ENCODE results near the gene ZNF385B.

DNA sequence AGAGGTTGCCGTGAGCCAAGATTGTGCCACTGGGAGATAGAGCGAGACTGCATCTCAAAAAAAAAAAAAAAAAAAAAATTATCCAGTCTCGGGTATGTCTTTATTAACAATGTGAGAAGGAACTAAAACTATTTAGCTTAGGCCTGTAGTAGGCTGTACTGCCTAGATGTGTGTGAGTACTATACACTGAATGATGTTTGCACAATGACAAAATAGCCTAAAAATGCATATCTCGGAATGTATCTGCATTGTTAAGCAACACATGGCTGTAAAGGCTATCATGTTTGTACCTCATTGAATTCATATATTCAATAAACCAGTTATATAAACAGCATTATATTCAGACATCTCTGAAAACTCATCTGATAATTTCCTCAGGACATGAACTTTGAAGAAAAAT, 405.6 kb downstream of the ZNF385B start:
- TF ChIP-seq, protein P1, sequence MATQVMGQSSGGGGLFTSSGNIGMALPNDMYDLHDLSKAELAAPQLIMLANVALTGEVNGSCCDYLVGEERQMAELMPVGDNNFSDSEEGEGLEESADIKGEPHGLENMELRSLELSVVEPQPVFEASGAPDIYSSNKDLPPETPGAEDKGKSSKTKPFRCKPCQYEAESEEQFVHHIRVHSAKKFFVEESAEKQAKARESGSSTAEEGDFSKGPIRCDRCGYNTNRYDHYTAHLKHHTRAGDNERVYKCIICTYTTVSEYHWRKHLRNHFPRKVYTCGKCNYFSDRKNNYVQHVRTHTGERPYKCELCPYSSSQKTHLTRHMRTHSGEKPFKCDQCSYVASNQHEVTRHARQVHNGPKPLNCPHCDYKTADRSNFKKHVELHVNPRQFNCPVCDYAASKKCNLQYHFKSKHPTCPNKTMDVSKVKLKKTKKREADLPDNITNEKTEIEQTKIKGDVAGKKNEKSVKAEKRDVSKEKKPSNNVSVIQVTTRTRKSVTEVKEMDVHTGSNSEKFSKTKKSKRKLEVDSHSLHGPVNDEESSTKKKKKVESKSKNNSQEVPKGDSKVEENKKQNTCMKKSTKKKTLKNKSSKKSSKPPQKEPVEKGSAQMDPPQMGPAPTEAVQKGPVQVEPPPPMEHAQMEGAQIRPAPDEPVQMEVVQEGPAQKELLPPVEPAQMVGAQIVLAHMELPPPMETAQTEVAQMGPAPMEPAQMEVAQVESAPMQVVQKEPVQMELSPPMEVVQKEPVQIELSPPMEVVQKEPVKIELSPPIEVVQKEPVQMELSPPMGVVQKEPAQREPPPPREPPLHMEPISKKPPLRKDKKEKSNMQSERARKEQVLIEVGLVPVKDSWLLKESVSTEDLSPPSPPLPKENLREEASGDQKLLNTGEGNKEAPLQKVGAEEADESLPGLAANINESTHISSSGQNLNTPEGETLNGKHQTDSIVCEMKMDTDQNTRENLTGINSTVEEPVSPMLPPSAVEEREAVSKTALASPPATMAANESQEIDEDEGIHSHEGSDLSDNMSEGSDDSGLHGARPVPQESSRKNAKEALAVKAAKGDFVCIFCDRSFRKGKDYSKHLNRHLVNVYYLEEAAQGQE (IDR thresholded peaks at IDR 0.05; ENCODE audit: low read depth), result no peak
- TF ChIP-seq, protein P2, sequence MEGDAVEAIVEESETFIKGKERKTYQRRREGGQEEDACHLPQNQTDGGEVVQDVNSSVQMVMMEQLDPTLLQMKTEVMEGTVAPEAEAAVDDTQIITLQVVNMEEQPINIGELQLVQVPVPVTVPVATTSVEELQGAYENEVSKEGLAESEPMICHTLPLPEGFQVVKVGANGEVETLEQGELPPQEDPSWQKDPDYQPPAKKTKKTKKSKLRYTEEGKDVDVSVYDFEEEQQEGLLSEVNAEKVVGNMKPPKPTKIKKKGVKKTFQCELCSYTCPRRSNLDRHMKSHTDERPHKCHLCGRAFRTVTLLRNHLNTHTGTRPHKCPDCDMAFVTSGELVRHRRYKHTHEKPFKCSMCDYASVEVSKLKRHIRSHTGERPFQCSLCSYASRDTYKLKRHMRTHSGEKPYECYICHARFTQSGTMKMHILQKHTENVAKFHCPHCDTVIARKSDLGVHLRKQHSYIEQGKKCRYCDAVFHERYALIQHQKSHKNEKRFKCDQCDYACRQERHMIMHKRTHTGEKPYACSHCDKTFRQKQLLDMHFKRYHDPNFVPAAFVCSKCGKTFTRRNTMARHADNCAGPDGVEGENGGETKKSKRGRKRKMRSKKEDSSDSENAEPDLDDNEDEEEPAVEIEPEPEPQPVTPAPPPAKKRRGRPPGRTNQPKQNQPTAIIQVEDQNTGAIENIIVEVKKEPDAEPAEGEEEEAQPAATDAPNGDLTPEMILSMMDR (IDR thresholded peaks at IDR 0.05 in 2 of 3, conservative IDR thresholded peaks at IDR 0.05 in 1 of 3; ENCODE audit: borderline replicate concordance in 1 of 3, insufficient read depth in 1 of 3, low read depth in 2 of 3, low read length in 2 of 3), result no peak
- TF ChIP-seq POLR2A (IDR thresholded peaks at IDR 0.05; ENCODE audit: borderline replicate concordance, extremely low read depth, insufficient read depth, insufficient read length) (no peak), EZH2phosphoT487 (IDR thresholded peaks at IDR 0.05; ENCODE audit: borderline replicate concordance) (no peak)

Data from HCT116 (cell line).